Globus pallidus (tissue), 1 donor: ENCODE data around the gene RPL3.

ENCODE experiments used
- DNase-seq: peaks from one replicate; pipeline ENCODE4 v3.0.0-alpha.2; 2015; ENCODE audit warnings: low spot score

Gene RPL3

GRCh38 chr22:39299829-39300178 is 19.6 kb downstream of the RPL3 start:
- DNase-seq = peak; percentile 37

- DNase-seq = no peak
Observed at GRCh38 chr22:39298241-39298987, 21.0 kb downstream of the RPL3 start.

GRCh38 chr22:39297490-39298240 is 21.8 kb downstream of the RPL3 start:
- no peak for DNase-seq

GRCh38 chr22:39296981-39297489 is 22.4 kb downstream of the RPL3 start:
- DNase-seq = no peak

GRCh38 chr22:39296535-39296934 is 22.9 kb downstream of the RPL3 start:
- DNase-seq = no peak

- no peak for DNase-seq
Observed at GRCh38 chr22:39294571-39295468, 24.6 kb downstream of the RPL3 start.

GRCh38 chr22:39293766-39294368 is 25.6 kb downstream of the RPL3 start:
- no peak for DNase-seq

- DNase-seq = peak; percentile 64
Observed at GRCh38 chr22:39292561-39293074, 26.8 kb downstream of the RPL3 start.

- DNase-seq = no peak
Observed at GRCh38 chr22:39292031-39292462, 27.4 kb downstream of the RPL3 start.

GRCh38 chr22:39291523-39291922 is 27.9 kb downstream of the RPL3 start:
- no peak for DNase-seq

GRCh38 chr22:39290724-39291161 is 28.7 kb downstream of the RPL3 start:
- DNase-seq = no peak

GRCh38 chr22:39289975-39290720 is 29.3 kb downstream of the RPL3 start:
- DNase-seq = no peak

- DNase-seq = no peak
Observed at GRCh38 chr22:39289533-39289932, 29.9 kb downstream of the RPL3 start.

GRCh38 chr22:39288135-39288898 is 31.1 kb downstream of the RPL3 start:
- no peak for DNase-seq

GRCh38 chr22:39287076-39287725 is 32.2 kb downstream of the RPL3 start:
- peak; percentile 60 for DNase-seq

GRCh38 chr22:39284983-39285382 is 34.4 kb downstream of the RPL3 start:
- no peak for DNase-seq

- no peak for DNase-seq
Observed at GRCh38 chr22:39284142-39284980, 35.1 kb downstream of the RPL3 start.

GRCh38 chr22:39283322-39284141 is 35.9 kb downstream of the RPL3 start:
- DNase-seq = peak; percentile 61
